HG03558 (cell line): Measurements from ENCODE around the gene TSPAN7.

Experiments
- ATAC-seq: cut with Tn5 transposase; IDR thresholded peaks from one replicate; pipeline ENCODE4 v1.9.1; 2021; ENCODE audit warnings: moderate number of reproducible peaks; ENCODE audit not compliant: unreplicated experiment; ENCODE audit errors: extremely low read depth

Gene TSPAN7

GRCh38 chrX:38639730-38640129 lies 78.4 kb downstream of the TSPAN7 start:
- no peak for ATAC-seq

GRCh38 chrX:38641197-38641596 lies 79.9 kb downstream of the TSPAN7 start:
- ATAC-seq: no peak

- no peak for ATAC-seq
Measured at GRCh38 chrX:38643903-38644302, 82.6 kb downstream of the TSPAN7 start.

- no peak for ATAC-seq
Measured at GRCh38 chrX:38646129-38646528, 84.8 kb downstream of the TSPAN7 start.

- ATAC-seq: no peak
Measured at GRCh38 chrX:38649221-38649620, 87.9 kb downstream of the TSPAN7 start.

- no peak for ATAC-seq
Measured at GRCh38 chrX:38649674-38650647, 88.6 kb downstream of the TSPAN7 start.

- ATAC-seq: no peak
Measured at GRCh38 chrX:38651625-38652601, 90.6 kb downstream of the TSPAN7 start.

GRCh38 chrX:38652934-38653442 lies 91.6 kb downstream of the TSPAN7 start:
- no peak for ATAC-seq

- no peak for ATAC-seq
Measured at GRCh38 chrX:38654302-38654701, 93.0 kb downstream of the TSPAN7 start.

GRCh38 chrX:38656350-38656915 lies 95.1 kb downstream of the TSPAN7 start:
- no peak for ATAC-seq

GRCh38 chrX:38657562-38657961 lies 96.2 kb downstream of the TSPAN7 start:
- no peak for ATAC-seq

GRCh38 chrX:38660395-38661102 lies 99.2 kb downstream of the TSPAN7 start:
- ATAC-seq: no peak

- ATAC-seq: no peak
Measured at GRCh38 chrX:38661103-38661441, 99.7 kb downstream of the TSPAN7 start.

GRCh38 chrX:38661561-38661960 lies 100.2 kb downstream of the TSPAN7 start:
- no peak for ATAC-seq

GRCh38 chrX:38662640-38663039 lies 101.3 kb downstream of the TSPAN7 start:
- no peak for ATAC-seq

- no peak for ATAC-seq
Measured at GRCh38 chrX:38664285-38664684, 102.9 kb downstream of the TSPAN7 start.

GRCh38 chrX:38666909-38667308 lies 105.6 kb downstream of the TSPAN7 start:
- ATAC-seq: no peak

- no peak for ATAC-seq
Measured at GRCh38 chrX:38668771-38669170, 107.4 kb downstream of the TSPAN7 start.

- ATAC-seq: no peak
Measured at GRCh38 chrX:38669428-38669827, 108.1 kb downstream of the TSPAN7 start.

GRCh38 chrX:38672646-38673045 lies 111.3 kb downstream of the TSPAN7 start:
- ATAC-seq: no peak
